ENCODE data around the gene LRFN2.
A peak's percentile ranks its signal among the peaks of the same experiment; 100 is the strongest.

The LRFN2 gene

GRCh38 chr6:40395066-40395697, 192.0 kb downstream of the LRFN2 start:
- DNase-seq = peak; percentile 94

- DNase-seq = no peak
Observed at GRCh38 chr6:40394381-40394780, 192.8 kb downstream of the LRFN2 start.

GRCh38 chr6:40393641-40394040, 193.5 kb downstream of the LRFN2 start:
- DNase-seq = no peak

GRCh38 chr6:40392589-40392988, 194.6 kb downstream of the LRFN2 start:
- DNase-seq = no peak

- no peak for DNase-seq
Observed at GRCh38 chr6:40391851-40392517, 195.2 kb downstream of the LRFN2 start.

- no peak for DNase-seq
Observed at GRCh38 chr6:40391086-40391485, 196.1 kb downstream of the LRFN2 start.

GRCh38 chr6:40390144-40390800, 196.9 kb downstream of the LRFN2 start:
- DNase-seq = no peak

GRCh38 chr6:40389254-40389653, 197.9 kb downstream of the LRFN2 start:
- DNase-seq = no peak

GRCh38 chr6:40387871-40388264, 199.3 kb downstream of the LRFN2 start:
- no peak for DNase-seq

GRCh38 chr6:40387127-40387870, 199.9 kb downstream of the LRFN2 start:
- no peak for DNase-seq

GRCh38 chr6:40386200-40386599, 201.0 kb downstream of the LRFN2 start:
- no peak for DNase-seq

- DNase-seq = no peak
Observed at GRCh38 chr6:40383348-40384115, 203.6 kb downstream of the LRFN2 start.

GRCh38 chr6:40380271-40380670, 206.9 kb downstream of the LRFN2 start:
- no peak for DNase-seq

GRCh38 chr6:40379811-40380210, 207.4 kb downstream of the LRFN2 start:
- no peak for DNase-seq

- no peak for DNase-seq
Observed at GRCh38 chr6:40378725-40379074, 208.5 kb downstream of the LRFN2 start.

GRCh38 chr6:40378071-40378724, 209.0 kb downstream of the LRFN2 start:
- no peak for DNase-seq

GRCh38 chr6:40377173-40377806, 209.9 kb downstream of the LRFN2 start:
- no peak for DNase-seq

- DNase-seq = peak; percentile 93
Observed at GRCh38 chr6:40376113-40376650, 211.0 kb downstream of the LRFN2 start.

- no peak for DNase-seq
Observed at GRCh38 chr6:40373267-40373666, 213.9 kb downstream of the LRFN2 start.

- no peak for DNase-seq
Observed at GRCh38 chr6:40371621-40372020, 215.5 kb downstream of the LRFN2 start.

- no peak for DNase-seq
Observed at GRCh38 chr6:40371095-40371494, 216.1 kb downstream of the LRFN2 start.

- no peak for DNase-seq
Observed at GRCh38 chr6:40369891-40370290, 217.3 kb downstream of the LRFN2 start.
